KG1 (cell line): ENCODE measurements around the gene OSBPL8.

Experiments
- DNase-seq: peaks from one replicate; lab custom pipeline; 2025; lab: John Stamatoyannopoulos, UW

The OSBPL8 gene

GRCh38 chr12:76462668-76463224, 96.8 kb downstream of the OSBPL8 start:
- DNase-seq: no peak

GRCh38 chr12:76460807-76461206, 98.8 kb downstream of the OSBPL8 start:
- no peak for DNase-seq

GRCh38 chr12:76457818-76458217, 101.8 kb downstream of the OSBPL8 start:
- DNase-seq: no peak

- DNase-seq: no peak
Observed at GRCh38 chr12:76457010-76457409, 102.6 kb downstream of the OSBPL8 start.

GRCh38 chr12:76455582-76456345, 103.8 kb downstream of the OSBPL8 start:
- no peak for DNase-seq

- DNase-seq: no peak
Observed at GRCh38 chr12:76451528-76451927, 108.0 kb downstream of the OSBPL8 start.

GRCh38 chr12:76450690-76451089, 108.9 kb downstream of the OSBPL8 start:
- no peak for DNase-seq

- no peak for DNase-seq
Observed at GRCh38 chr12:76449993-76450392, 109.6 kb downstream of the OSBPL8 start.

- no peak for DNase-seq
Observed at GRCh38 chr12:76449583-76449982, 110.0 kb downstream of the OSBPL8 start.

GRCh38 chr12:76449016-76449415, 110.6 kb downstream of the OSBPL8 start:
- no peak for DNase-seq

- DNase-seq: no peak
Observed at GRCh38 chr12:76446090-76446489, 113.5 kb downstream of the OSBPL8 start.

- DNase-seq: no peak
Observed at GRCh38 chr12:76445462-76445861, 114.1 kb downstream of the OSBPL8 start.

GRCh38 chr12:76444408-76444984, 115.1 kb downstream of the OSBPL8 start:
- no peak for DNase-seq

GRCh38 chr12:76441016-76441415, 118.6 kb downstream of the OSBPL8 start:
- DNase-seq: no peak

- no peak for DNase-seq
Observed at GRCh38 chr12:76432733-76433132, 126.8 kb downstream of the OSBPL8 start.

GRCh38 chr12:76428117-76428516, 131.5 kb downstream of the OSBPL8 start:
- DNase-seq: no peak

- no peak for DNase-seq
Observed at GRCh38 chr12:76426160-76426559, 133.4 kb downstream of the OSBPL8 start.

- DNase-seq: no peak
Observed at GRCh38 chr12:76424941-76425340, 134.6 kb downstream of the OSBPL8 start.

- no peak for DNase-seq
Observed at GRCh38 chr12:76422543-76423438, 136.8 kb downstream of the OSBPL8 start.

- no peak for DNase-seq
Observed at GRCh38 chr12:76422154-76422542, 137.4 kb downstream of the OSBPL8 start.

- DNase-seq: no peak
Observed at GRCh38 chr12:76421046-76421445, 138.5 kb downstream of the OSBPL8 start.

- DNase-seq: no peak
Observed at GRCh38 chr12:76420222-76420621, 139.3 kb downstream of the OSBPL8 start.
